OCI-LY7 (cell line): ENCODE results near the gene PACS1. TPM values are rescaled to one million over a fixed set of nuclear protein-coding genes. Genes with fewer than 3 reads are reported as not detected.

ENCODE experiments used
- BruUV-seq: library from RNA; stranded (reverse); fragments of 400-500 nt; replicated peaks from 2 replicates; lab custom pipeline; 2021; lab: Mats Ljungman, UMichigan
- CTCF ChIA-PET: fragments of 300-600 bp; sonication (Branson Sonifier 250); formaldehyde crosslinking; loops from one replicate; lab custom pipeline; 2022; ENCODE audit warnings: antibody characterized with exemption; ENCODE audit not compliant: unreplicated experiment; lab: Charles Lee
- POLR2A ChIA-PET: fragments of 300-600 bp; sonication (Branson Sonifier 250); formaldehyde crosslinking; loops from one replicate; lab custom pipeline; 2022; ENCODE audit warnings: antibody characterized with exemption; lab: Charles Lee
- DNase-seq: peaks from one replicate; pipeline ENCODE4 v3.0.0-alpha.2; 2015; ENCODE audit warnings: low spot score
- H2AFZ ChIP-seq: fragments of 200-600 bp; sonication (generic), shearing (Covaris generic); 2 replicates; pipeline ENCODE4 v1.6.1; 2014; ENCODE audit warnings: mild to moderate bottlenecking, antibody characterized with exemption, low read length, moderate library complexity
- H3K27ac ChIP-seq: fragments of 200-600 bp; sonication (generic); 2 replicates; pipeline ENCODE4 v1.5.1; 2014; ENCODE audit warnings: mixed run types, low read depth, mild to moderate bottlenecking, moderate library complexity, low read length, inconsistent platforms; ENCODE audit not compliant: poor library complexity, severe bottlenecking
- H3K36me3 ChIP-seq: fragments of 200-600 bp; sonication (generic); 2 replicates; pipeline ENCODE4 v1.6.1; 2014; ENCODE audit warnings: mild to moderate bottlenecking, antibody characterized with exemption, low read length, moderate library complexity, mixed read lengths; ENCODE audit not compliant: insufficient read depth
- H3K4me1 ChIP-seq: fragments of 200-600 bp; sonication (generic); 2 replicates; pipeline ENCODE4 v1.5.1; 2014; ENCODE audit warnings: mild to moderate bottlenecking, low read length; ENCODE audit not compliant: insufficient read depth, poor library complexity, severe bottlenecking
- H3K4me2 ChIP-seq: fragments of 200-600 bp; sonication (generic); 2 replicates; pipeline ENCODE4 v1.6.1; 2014; ENCODE audit warnings: mild to moderate bottlenecking, low read length
- H3K4me3 ChIP-seq: fragments of 200-600 bp; sonication (generic); 2 replicates; pipeline ENCODE4 v1.5.1; 2014; ENCODE audit warnings: mild to moderate bottlenecking, low read depth, low read length; ENCODE audit not compliant: poor library complexity, severe bottlenecking
- H3K79me2 ChIP-seq: fragments of 200-600 bp; sonication (generic); 2 replicates; pipeline ENCODE4 v1.6.1; 2016; ENCODE audit warnings: low read depth, mild to moderate bottlenecking, low read length, moderate library complexity, mixed read lengths; ENCODE audit not compliant: insufficient read depth
- H3K9me2 ChIP-seq: fragments of 200-600 bp; sonication (generic); 2 replicates; pipeline ENCODE4 v1.6.1; 2016; ENCODE audit warnings: mild to moderate bottlenecking, low read length, mixed read lengths; ENCODE audit not compliant: insufficient read depth
- H3K9me3 ChIP-seq: fragments of 200-600 bp; sonication (generic); 2 replicates; pipeline ENCODE4 v1.6.1; 2014; ENCODE audit warnings: mild to moderate bottlenecking, mixed run types, low read length, mixed read lengths
- H4K20me1 ChIP-seq: fragments of 200-600 bp; sonication (generic); 2 replicates; pipeline ENCODE4 v1.6.1; 2014; ENCODE audit warnings: mild to moderate bottlenecking, antibody characterized with exemption, low read length, moderate library complexity, mixed read lengths; ENCODE audit not compliant: insufficient read depth
- CTCF ChIP-seq: fragments of 200-600 bp; sonication (generic); conservative IDR thresholded peaks from 2 replicates; pipeline ENCODE4 v1.5.1; 2014; ENCODE audit warnings: mild to moderate bottlenecking, antibody characterized with exemption, low read length, moderate library complexity, mixed read lengths
- EZH2phosphoT487 ChIP-seq: fragments of 200-600 bp; sonication (generic); IDR thresholded peaks from 2 replicates; pipeline ENCODE4 v1.6.1; 2018; ENCODE audit warnings: low read depth, borderline replicate concordance, mild to moderate bottlenecking, mixed run types, antibody characterized with exemption, low read length, moderate library complexity, mixed read lengths
- intact Hi-C: fragments of 100-400 bp; cut with micrococcal nuclease; formaldehyde crosslinking; loops from one replicate; pipeline ENCODE4 v1.10.0; 2022; ENCODE audit not compliant: unreplicated experiment
- total RNA-seq, 2 experiments: library from RNA; depleted of rRNA in 1 of 2; stranded (reverse); fragments of >200 nt in 1 of 2; shearing (Covaris generic) in 1 of 2; gene quantifications; 2 replicates each; pipeline ENCODE4 v1.2.3, GENCODE V29; 2014 to 2022

Gene PACS1
- total RNA-seq, 2 experiments from 2014 or later, result 23.7 to 52.5 TPM

GRCh38 chr11:66068154-66068821, 1.8 kb upstream of the PACS1 start:
- no peak overlapping the region for H3K4me3 ChIP-seq
- CTCF ChIA-PET, result interaction anchor here (0.7 kb wide), 1 partner anchor 68 kb away, joined by 3 read pairs; no protein-coding TSS in a partner anchor
- intact Hi-C loops, result loop anchor here (1.0 kb wide), 1 partner anchor 66 kb away; no protein-coding TSS in a partner anchor
- peaks cover 68% of the 10 kb centered on the region for H3K36me3 ChIP-seq
- 0 out of 2 replicates have a peak, but pooled peaks cover 5% of the 10 kb centered on the region for H3K9me3 ChIP-seq
- peak; percentile 74 for DNase-seq
- H3K4me2 ChIP-seq, result peak overlapping the region; percentile 72
- TF ChIP-seq EZH2phosphoT487 (no peak), CTCF (peak; percentile 95)
- H3K79me2 ChIP-seq, result peaks cover 23% of the 10 kb centered on the region; the same call in 1 of the 2 replicates
- no peaks in the 10 kb centered on the region for H3K9me2 ChIP-seq
- POLR2A ChIA-PET, result interaction anchor here (0.8 to 2.7 kb wide), 2 partner anchors 15 to 17 kb away, joined by 3 to 11 read pairs; partner anchors contain the start of gene SF3B2
- peak overlapping the region; percentile 73 for H3K27ac ChIP-seq
- no peaks in the 10 kb centered on the region for H4K20me1 ChIP-seq
- BruUV-seq, result TSS peak; percentile 83
- peaks cover 43% of the 10 kb centered on the region for H3K4me1 ChIP-seq
- no peak overlapping the region for H2AFZ ChIP-seq

GRCh38 chr11:66068923-66069714, 953 bp upstream of the PACS1 start:
- no peaks in the 10 kb centered on the region for H3K9me2 ChIP-seq
- H3K79me2 ChIP-seq, result peaks cover 23% of the 10 kb centered on the region; the same call in 1 of the 2 replicates
- ChIA-PET CTCF (interaction anchor here (0.7 to 1.0 kb wide), 2 partner anchors 65 to 67 kb away, joined by 3 read pairs; no protein-coding TSS in a partner anchor), POLR2A (interaction anchor here (0.8 to 2.7 kb wide), 3 partner anchors 16 to 64 kb away, joined by 3 to 11 read pairs (median 3); partner anchors contain the start of gene SF3B2)
- intact Hi-C loops, result loop anchor here (1.0 kb wide), 1 partner anchor 65 kb away; no protein-coding TSS in a partner anchor
- H2AFZ ChIP-seq, result no peak overlapping the region
- TF ChIP-seq EZH2phosphoT487 (no peak), CTCF (peak; percentile 71)
- no peaks in the 10 kb centered on the region for H4K20me1 ChIP-seq
- BruUV-seq, result no TSS peak
- H3K9me3 ChIP-seq, result 0 out of 2 replicates have a peak, but pooled peaks cover 5% of the 10 kb centered on the region
- H3K4me2 ChIP-seq, result peak overlapping the region; percentile 72
- peak overlapping the region; percentile 68 for H3K4me3 ChIP-seq
- peak overlapping the region; percentile 73 for H3K27ac ChIP-seq
- DNase-seq, result peak; percentile 68
- peaks cover 46% of the 10 kb centered on the region for H3K4me1 ChIP-seq
- peaks cover 61% of the 10 kb centered on the region for H3K36me3 ChIP-seq
